ENCODE measurements around the gene FLOT1.

FLOT1 gene

GRCh38 chr6:30679765-30680535 is 62.5 kb downstream of the FLOT1 start:
- no peak overlapping the region for H3K4me3 ChIP-seq (ENCODE audit: low read length)
- no peak for DNase-seq (ENCODE audit: low read depth)

GRCh38 chr6:30678964-30679726 is 63.3 kb downstream of the FLOT1 start:
- H3K4me3 ChIP-seq (ENCODE audit: low read length), result peak overlapping the region; percentile 14
- no peak for DNase-seq (ENCODE audit: low read depth)
- peak; percentile 96 for TF ChIP-seq CTCF (conservative IDR thresholded peaks at IDR 0.05; ENCODE audit: low read depth, low read length)

More at GRCh38 chr6:30679765-30680535, 62.5 kb downstream of the FLOT1 start:
- TF ChIP-seq CTCF (conservative IDR thresholded peaks at IDR 0.05; ENCODE audit: low read depth, low read length), result no peak
